ENCODE data around the gene CWF19L2.
"Not testable (repeated sequence)": the region's sequence is repeated elsewhere in the genome, so short reads cannot be mapped to it uniquely, and the experiment has no call there.

CWF19L2 gene

DNA sequence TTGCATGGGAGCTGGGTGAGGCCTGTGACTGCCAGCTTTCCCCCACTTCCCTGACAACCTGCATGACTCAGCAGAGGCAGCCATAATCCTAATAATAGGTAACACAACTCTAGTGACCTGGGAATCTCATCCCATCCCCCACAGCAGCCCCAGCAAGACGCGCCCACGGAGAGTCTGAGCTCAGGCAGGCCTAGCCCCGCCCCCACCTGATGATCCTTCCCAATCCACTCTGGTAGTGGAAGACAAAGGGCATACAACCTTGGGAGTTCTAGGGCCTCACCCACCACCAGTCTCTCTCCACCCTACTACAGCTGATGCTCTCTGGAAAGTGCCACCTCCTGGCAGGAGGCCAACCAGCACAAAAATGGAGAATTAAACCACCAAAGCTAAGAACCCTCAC, 60.3 kb downstream of the CWF19L2 start:
- Histone ChIP-seq H3K9ac (ENCODE audit: low read length) (no peak overlapping the region), H3K4me3 (ENCODE audit: low read depth, low read length) (no peak overlapping the region), H3K4me2 (ENCODE audit: low read length) (no peak overlapping the region), H3K14ac (ENCODE audit: low read length) (peak overlapping the region; percentile 39), H3K4ac (ENCODE audit: low read depth, low read length) (no peak overlapping the region), H2BK12ac (ENCODE audit: low read length) (peak overlapping the region; percentile 6), H2AK5ac (ENCODE audit: low read length) (no peak overlapping the region), H3K36me3 (ENCODE audit: control insufficient read depth in 1 of 2, insufficient read depth in 2 of 2, low read length in 2 of 2) (peaks cover 0 to 2% of the 10 kb centered on the region in 2 experiments), H4K12ac (ENCODE audit: low read depth, low read length) (no peak overlapping the region), H4K8ac (ENCODE audit: low read depth, low read length) (peak overlapping the region; percentile 36), H2AFZ (ENCODE audit: insufficient read depth, low read length, poor library complexity) (peak overlapping the region; percentile 17), H4K91ac (ENCODE audit: low read depth, low read length) (no peak overlapping the region), H3K27ac (ENCODE audit: low read depth, low read length) (no peak overlapping the region), H3K4me1 (ENCODE audit: control insufficient read depth in 1 of 2, insufficient read depth in 2 of 2, low read length in 2 of 2) (peaks cover 7% of the 10 kb centered on the region in 2 experiments), H2BK5ac (ENCODE audit: low read depth, low read length, poor library complexity) (no peak overlapping the region), H3K18ac (ENCODE audit: low read length) (no peak overlapping the region), H3K79me2 (ENCODE audit: control insufficient read depth, insufficient read depth, low read length, poor library complexity) (no peaks in the 10 kb centered on the region), H3K23ac (ENCODE audit: low read length) (no peak overlapping the region), H3K79me1 (ENCODE audit: low read length) (peaks cover 5% of the 10 kb centered on the region), H3K27me3 (ENCODE audit: insufficient read depth, low read length) (no peaks in the 10 kb centered on the region), H2BK120ac (ENCODE audit: insufficient read depth, low read length, poor library complexity) (peak overlapping the region; percentile 62), H3K9me3 (ENCODE audit: insufficient read depth, low read depth, low read length) (no peaks in the 10 kb centered on the region)
- no CpG with 5 or more reads among the region's 4 CpGs for WGBS (ENCODE audit: extremely low coverage, insufficient coverage, insufficient read length)
- DNase-seq, result no peak

DNA sequence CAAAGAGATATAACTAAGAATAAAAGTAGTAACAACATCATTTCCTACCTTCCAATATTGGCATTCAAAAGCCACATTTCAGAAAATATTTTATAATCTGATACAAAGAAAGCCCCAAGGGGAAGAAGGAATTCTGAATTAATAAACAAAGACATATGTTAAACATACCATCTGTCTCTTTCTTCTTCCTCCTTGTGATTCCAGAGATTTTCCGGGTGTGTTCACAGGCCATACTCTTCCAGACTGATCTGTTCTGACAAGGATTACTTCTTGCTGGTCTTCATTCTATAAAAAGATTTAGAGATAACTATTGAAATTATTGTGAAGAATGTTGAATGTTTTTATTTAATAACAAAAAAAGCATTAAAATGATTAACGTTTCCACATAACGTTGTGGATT, 65.0 kb downstream of the CWF19L2 start:
- WGBS (ENCODE audit: extremely low coverage, insufficient coverage, insufficient read length), result no CpG with 5 or more reads among the region's 3 CpGs
- no peak overlapping the region for H2BK5ac ChIP-seq (ENCODE audit: low read depth, low read length, poor library complexity)
- H2BK12ac ChIP-seq (ENCODE audit: low read length), result no peak overlapping the region
- no peaks in the 10 kb centered on the region for H3K79me2 ChIP-seq (ENCODE audit: control insufficient read depth, insufficient read depth, low read length, poor library complexity)
- DNase-seq, result no peak
- H3K27me3 ChIP-seq (ENCODE audit: insufficient read depth, low read length), result no peaks in the 10 kb centered on the region
- no peaks in the 10 kb centered on the region for H3K9me3 ChIP-seq (ENCODE audit: insufficient read depth, low read depth, low read length)
- H3K9ac ChIP-seq (ENCODE audit: low read length), result no peak overlapping the region
- H3K18ac ChIP-seq (ENCODE audit: low read length), result no peak overlapping the region
- no peak overlapping the region for H4K91ac ChIP-seq (ENCODE audit: low read depth, low read length)
- no peak overlapping the region for H3K23ac ChIP-seq (ENCODE audit: low read length)
- H4K12ac ChIP-seq (ENCODE audit: low read depth, low read length), result no peak overlapping the region
- H2BK120ac ChIP-seq (ENCODE audit: insufficient read depth, low read length, poor library complexity), result no peak overlapping the region
- H3K4me3 ChIP-seq (ENCODE audit: low read depth, low read length), result no peak overlapping the region
- peaks cover 5% of the 10 kb centered on the region for H3K79me1 ChIP-seq (ENCODE audit: low read length)
- peaks cover 6 to 7% of the 10 kb centered on the region in 2 experiments for H3K4me1 ChIP-seq (ENCODE audit: control insufficient read depth in 1 of 2, insufficient read depth in 2 of 2, low read length in 2 of 2)
- H3K4ac ChIP-seq (ENCODE audit: low read depth, low read length), result no peak overlapping the region
- H3K27ac ChIP-seq (ENCODE audit: low read depth, low read length), result no peak overlapping the region
- H3K4me2 ChIP-seq (ENCODE audit: low read length), result no peak overlapping the region
- no peak overlapping the region for H2AK5ac ChIP-seq (ENCODE audit: low read length)
- H2AFZ ChIP-seq (ENCODE audit: insufficient read depth, low read length, poor library complexity), result no peak overlapping the region
- no peak overlapping the region for H3K14ac ChIP-seq (ENCODE audit: low read length)
- peaks cover 2 to 5% of the 10 kb centered on the region in 2 experiments for H3K36me3 ChIP-seq (ENCODE audit: control insufficient read depth in 1 of 2, insufficient read depth in 2 of 2, low read length in 2 of 2)
- H4K8ac ChIP-seq (ENCODE audit: low read depth, low read length), result no peak overlapping the region

DNA sequence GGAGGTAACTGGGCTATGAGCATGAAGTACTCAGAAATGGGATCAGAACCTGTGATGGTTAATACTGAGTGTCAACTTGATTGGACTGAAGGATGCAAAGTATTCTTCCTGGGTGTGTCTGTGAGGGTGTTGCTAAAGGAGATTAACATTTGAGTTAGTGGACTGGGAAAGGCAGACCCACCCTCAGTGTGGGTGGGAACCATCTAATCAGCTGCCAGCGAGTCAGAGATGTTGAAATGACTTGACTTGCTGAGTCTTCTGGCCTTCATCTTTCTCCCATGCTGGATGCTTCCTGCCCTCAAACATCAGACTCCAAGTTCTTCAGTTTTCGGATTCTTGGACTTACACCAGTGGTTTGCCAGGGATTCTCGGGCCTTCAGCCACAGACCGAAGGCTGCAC, 66.9 kb downstream of the CWF19L2 start:
- not testable (repeated sequence) for H2BK12ac ChIP-seq (ENCODE audit: low read length); H3K79me1 ChIP-seq (ENCODE audit: low read length); H3K18ac ChIP-seq (ENCODE audit: low read length); H3K23ac ChIP-seq (ENCODE audit: low read length); H3K9me3 ChIP-seq (ENCODE audit: insufficient read depth, low read depth, low read length); H3K36me3 ChIP-seq (ENCODE audit: control insufficient read depth in 1 of 2, insufficient read depth in 2 of 2, low read length in 2 of 2); H4K12ac ChIP-seq (ENCODE audit: low read depth, low read length); DNase-seq; H4K8ac ChIP-seq (ENCODE audit: low read depth, low read length); H3K79me2 ChIP-seq (ENCODE audit: control insufficient read depth, insufficient read depth, low read length, poor library complexity); H2BK5ac ChIP-seq (ENCODE audit: low read depth, low read length, poor library complexity); H3K4me1 ChIP-seq (ENCODE audit: control insufficient read depth in 1 of 2, insufficient read depth in 2 of 2, low read length in 2 of 2); H3K4ac ChIP-seq (ENCODE audit: low read depth, low read length); H3K4me2 ChIP-seq (ENCODE audit: low read length); H2BK120ac ChIP-seq (ENCODE audit: insufficient read depth, low read length, poor library complexity); H3K27me3 ChIP-seq (ENCODE audit: insufficient read depth, low read length); H3K4me3 ChIP-seq (ENCODE audit: low read depth, low read length); H4K91ac ChIP-seq (ENCODE audit: low read depth, low read length); H2AK5ac ChIP-seq (ENCODE audit: low read length); H3K27ac ChIP-seq (ENCODE audit: low read depth, low read length); H3K14ac ChIP-seq (ENCODE audit: low read length); H3K9ac ChIP-seq (ENCODE audit: low read length); H2AFZ ChIP-seq (ENCODE audit: insufficient read depth, low read length, poor library complexity)
- WGBS (ENCODE audit: extremely low coverage, insufficient coverage, insufficient read length), result no CpG with 5 or more reads among the region's 4 CpGs

DNA sequence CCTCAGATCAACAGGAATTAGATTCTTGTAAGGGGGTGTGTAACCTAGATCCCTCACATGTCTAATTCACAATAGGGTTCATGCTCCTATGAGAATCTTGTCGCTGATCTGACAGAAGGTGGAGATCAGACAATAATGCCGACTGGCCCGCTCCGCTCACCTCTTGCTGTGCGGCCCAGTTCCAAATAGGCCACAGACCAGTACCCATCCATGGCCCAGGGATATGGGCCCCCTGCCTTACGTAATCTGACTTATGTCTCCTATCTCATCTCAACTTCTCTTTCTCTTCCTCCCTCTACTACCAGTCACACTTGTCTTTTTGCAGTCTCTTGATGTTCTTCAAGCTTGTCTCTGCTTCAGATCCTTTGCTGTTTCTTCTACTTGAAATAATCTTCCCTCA, 70.0 kb downstream of the CWF19L2 start:
- Histone ChIP-seq H3K18ac (ENCODE audit: low read length) (no peak overlapping the region), H3K27ac (ENCODE audit: low read depth, low read length) (no peak overlapping the region), H4K12ac (ENCODE audit: low read depth, low read length) (no peak overlapping the region), H2AK5ac (ENCODE audit: low read length) (no peak overlapping the region), H2BK120ac (ENCODE audit: insufficient read depth, low read length, poor library complexity) (no peak overlapping the region), H3K9me3 (ENCODE audit: insufficient read depth, low read depth, low read length) (no peaks in the 10 kb centered on the region), H3K4me1 (ENCODE audit: control insufficient read depth in 1 of 2, insufficient read depth in 2 of 2, low read length in 2 of 2) (no peaks in the 10 kb centered on the region), H3K36me3 (ENCODE audit: control insufficient read depth in 1 of 2, insufficient read depth in 2 of 2, low read length in 2 of 2) (peaks cover 0 to 5% of the 10 kb centered on the region in 2 experiments), H3K23ac (ENCODE audit: low read length) (no peak overlapping the region), H3K4ac (ENCODE audit: low read depth, low read length) (no peak overlapping the region), H4K91ac (ENCODE audit: low read depth, low read length) (no peak overlapping the region), H4K8ac (ENCODE audit: low read depth, low read length) (no peak overlapping the region), H3K4me3 (ENCODE audit: low read depth, low read length) (no peak overlapping the region), H3K79me1 (ENCODE audit: low read length) (no peaks in the 10 kb centered on the region), H2AFZ (ENCODE audit: insufficient read depth, low read length, poor library complexity) (no peak overlapping the region), H3K9ac (ENCODE audit: low read length) (no peak overlapping the region), H3K4me2 (ENCODE audit: low read length) (no peak overlapping the region), H2BK12ac (ENCODE audit: low read length) (no peak overlapping the region), H3K79me2 (ENCODE audit: control insufficient read depth, insufficient read depth, low read length, poor library complexity) (no peaks in the 10 kb centered on the region), H2BK5ac (ENCODE audit: low read depth, low read length, poor library complexity) (no peak overlapping the region), H3K27me3 (ENCODE audit: insufficient read depth, low read length) (no peaks in the 10 kb centered on the region), H3K14ac (ENCODE audit: low read length) (no peak overlapping the region)
- no CpG with 5 or more reads among the region's 6 CpGs for WGBS (ENCODE audit: extremely low coverage, insufficient coverage, insufficient read length)
- no peak for DNase-seq

Measured in trophoblast cell (in vitro differentiated cells and primary cell).